Islet precursor cell (in vitro differentiated cells): Measurements from ENCODE around the gene MEGF6.

ENCODE experiments used
- DNase-seq: peaks from one replicate; pipeline ENCODE4 v3.0.0-alpha.2; 2018

The MEGF6 gene

DNA sequence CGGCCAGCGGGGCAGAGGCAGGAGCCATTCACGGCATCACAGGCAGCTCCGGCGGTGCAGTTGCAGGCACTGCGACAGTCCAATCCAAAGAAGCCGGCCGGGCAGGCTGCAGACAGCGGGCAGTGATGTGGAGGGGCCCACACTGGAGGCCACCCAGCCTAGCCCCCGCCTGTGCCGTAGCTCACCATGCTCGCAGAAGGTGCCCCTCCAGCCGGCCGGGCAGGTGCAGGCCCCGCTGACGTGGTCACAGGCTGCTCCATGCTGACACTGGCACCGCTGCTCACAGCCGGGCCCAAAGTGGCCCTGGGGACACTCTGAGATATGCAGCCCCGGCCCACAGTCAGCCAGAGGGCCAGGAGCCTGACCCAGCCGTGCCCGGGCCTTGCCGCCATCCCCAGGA, 111.7 kb downstream of the MEGF6 start:
- no peak for DNase-seq

DNA sequence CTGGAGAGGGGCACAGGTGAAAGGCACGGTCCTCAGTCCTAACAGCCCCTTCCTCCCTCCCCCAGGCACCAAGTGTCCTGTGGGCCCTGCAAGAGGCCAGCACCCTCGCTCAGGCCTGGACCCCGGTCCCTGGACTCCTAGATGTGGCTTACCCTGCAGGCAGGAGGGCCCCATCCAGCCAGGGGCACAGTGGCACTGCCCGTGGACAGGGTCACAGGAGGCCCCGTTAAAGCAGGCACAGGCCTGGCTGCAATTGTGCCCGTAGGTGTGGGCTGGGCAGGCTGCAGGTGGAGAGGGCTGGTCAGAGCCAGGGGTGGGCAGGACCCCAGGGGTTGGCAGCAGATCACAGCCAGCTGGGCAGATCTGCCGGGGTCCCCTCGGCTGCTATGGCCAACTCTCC, 112.3 kb downstream of the MEGF6 start:
- DNase-seq, result no peak

DNA sequence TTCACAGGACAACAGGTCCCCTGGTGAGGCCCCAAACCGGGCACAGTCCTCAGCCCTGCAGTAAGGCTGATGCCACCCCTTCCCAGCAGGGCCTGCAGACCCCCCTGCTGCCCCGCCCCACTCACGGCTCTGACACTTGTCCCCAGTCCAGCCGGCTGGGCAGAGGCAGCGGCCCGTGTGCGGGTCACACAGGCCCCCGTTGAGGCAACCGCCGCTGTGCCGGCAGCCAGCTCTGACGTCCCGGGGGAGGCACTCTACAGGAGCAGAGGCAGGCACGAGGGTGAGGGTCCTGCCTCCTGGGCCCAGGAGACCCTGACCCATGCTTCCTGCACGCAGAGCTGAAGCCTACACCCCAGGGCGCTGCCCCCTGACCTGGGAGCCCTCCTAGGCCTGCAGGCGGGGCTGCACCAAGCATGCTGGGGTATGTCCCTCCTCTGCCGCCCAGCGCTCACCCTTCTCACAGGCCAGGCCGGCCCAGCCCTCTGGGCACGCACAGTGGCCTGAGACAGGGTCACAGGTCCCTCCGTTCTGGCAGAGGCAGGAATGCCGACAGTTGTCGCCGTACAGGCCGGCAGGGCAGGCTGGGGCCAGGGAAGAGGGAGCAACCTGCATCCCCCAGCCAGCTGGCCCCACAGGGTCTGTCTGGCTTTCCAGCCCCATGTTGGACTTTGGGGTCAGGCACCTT, 112.9 kb downstream of the MEGF6 start:
- DNase-seq, result no peak

- DNase-seq, result no peak
Measured at GRCh38 chr1:3497521-3497920, 113.8 kb downstream of the MEGF6 start.

- no peak for DNase-seq
Measured at GRCh38 chr1:3496916-3497315, 114.4 kb downstream of the MEGF6 start.

DNA sequence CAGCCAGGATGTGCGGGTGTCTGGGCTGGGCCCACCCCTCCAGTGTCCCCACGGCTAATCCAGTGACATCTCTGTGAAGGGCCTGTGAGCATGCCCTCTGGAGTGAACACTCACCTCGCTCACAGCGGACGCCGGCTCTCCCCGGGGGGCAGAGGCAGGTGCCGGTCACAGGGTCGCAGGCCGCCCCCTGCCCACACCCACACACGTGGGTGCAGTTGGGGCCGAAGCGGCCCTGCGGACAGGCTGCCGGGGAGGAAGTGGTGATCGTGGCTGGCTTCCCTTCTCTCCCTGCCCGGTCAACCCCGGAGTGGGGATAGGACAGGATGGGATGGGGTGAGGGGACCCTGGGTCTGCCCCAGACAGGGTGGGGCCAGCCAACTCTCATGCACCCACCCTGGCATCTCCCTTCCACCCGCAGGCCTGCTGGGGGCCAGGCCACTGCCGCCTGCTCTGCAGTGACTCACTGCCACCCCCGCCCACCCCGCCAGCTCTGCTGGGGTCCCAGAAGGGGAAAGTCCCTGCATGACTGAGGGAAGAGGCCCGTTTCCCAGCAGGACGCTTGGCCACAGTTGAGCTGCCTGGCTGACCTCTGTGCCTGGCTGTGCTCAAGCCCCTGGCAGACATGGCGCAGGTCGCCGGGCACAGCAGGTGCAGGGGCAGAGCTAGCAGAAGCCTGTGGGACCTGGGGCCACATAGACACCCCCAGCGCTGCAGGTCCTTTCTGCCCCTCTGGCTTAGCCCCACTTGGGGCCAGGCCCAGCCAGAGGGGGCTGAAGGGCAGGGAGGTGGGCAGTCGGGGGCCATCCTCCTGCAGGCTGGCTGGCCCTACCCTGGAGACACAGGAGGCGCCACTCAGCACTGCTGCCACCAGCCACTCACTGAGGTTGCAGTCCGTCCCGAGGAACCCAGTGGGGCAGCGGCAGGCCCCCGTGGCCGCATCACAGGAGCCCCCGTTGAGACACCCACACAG, 115.2 kb downstream of the MEGF6 start:
- no peak for DNase-seq

DNA sequence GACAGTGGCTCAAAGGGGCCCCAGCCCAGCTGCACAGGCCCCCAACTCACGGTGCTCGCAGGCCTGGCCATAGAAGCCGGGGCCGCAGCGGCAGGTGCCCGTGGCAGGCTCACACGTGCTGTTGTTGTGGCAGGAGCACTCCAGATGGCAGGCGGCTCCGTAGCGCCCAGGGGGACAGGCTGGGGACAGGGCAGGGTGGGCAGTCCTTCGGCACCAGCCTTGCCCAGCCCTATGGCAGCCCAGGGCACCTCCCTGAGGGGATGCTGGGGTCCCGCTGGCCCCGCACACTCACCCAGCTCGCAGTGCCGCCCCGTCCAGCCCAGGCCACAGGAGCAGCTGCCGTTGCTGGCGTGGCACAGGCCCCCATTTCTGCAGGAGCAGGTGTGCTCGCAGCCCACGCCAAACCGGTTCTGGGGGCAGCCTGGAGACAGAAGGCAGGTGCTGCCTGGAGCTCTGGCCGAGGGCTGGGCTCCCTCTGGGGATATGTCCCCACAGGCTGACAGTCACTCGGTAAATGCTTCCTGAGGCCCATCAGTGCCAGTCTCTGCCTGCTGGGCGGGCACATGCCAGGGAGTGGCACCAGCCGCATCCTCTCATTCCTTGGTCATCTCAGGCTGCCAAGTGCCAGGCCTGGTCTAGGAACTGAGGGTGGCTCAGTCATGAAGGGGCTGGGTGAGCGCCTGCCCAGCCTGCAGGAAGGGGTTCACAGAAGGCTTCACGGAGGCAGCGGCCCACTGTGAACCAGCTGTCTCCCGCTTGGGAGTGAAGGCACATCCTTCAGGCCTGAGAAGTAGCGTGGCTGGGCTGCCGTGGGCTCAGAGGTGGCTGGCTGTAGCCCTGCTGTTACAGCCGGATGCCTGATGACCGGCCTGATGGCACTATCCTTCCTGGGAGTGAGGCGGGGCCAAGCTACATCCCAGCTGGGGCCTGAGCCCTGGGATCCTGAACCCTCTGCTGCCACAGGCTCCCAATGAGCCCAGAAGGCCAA, 116.7 kb downstream of the MEGF6 start:
- no peak for DNase-seq

DNA sequence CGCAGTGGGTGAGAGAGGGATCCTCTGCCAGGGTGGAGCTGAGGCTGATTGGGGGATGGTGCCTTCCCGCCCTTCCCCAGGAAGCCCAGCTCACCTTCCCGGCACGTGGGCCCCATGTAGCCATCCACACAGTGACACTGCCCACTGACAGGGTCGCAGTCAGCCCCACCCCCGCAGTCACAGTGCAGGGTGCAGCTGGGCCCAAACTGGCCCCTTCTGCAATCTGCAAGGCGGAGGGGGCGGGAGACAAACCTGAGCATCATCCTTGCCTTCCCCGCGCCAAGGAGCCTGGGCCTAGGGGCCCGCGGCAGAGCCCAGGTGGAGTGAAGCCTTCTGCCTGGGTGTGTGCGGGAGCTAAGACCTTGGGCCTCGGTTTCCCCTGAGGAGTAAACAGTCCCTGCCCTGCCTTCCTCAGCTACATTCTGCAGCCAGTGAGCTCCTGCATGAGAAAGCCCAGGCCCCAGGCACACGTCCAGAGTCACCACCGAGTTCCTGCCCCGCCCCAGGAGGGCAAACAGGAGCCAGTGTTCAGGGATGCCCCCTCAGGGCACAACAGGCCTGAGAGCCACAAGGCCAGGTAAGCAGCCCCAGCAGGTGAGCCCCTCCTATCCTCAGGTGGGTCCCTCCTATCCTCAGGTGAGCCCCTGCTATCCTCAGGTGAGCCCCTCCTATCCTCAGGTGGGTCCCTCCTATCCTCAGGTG, 118.6 kb downstream of the MEGF6 start:
- DNase-seq, result no peak

GRCh38 chr1:3491291-3492246, 119.7 kb downstream of the MEGF6 start:
- DNase-seq, result peak; percentile 83

GRCh38 chr1:3490046-3490745, 121.1 kb downstream of the MEGF6 start:
- no peak for DNase-seq

GRCh38 chr1:3488432-3488831, 122.9 kb downstream of the MEGF6 start:
- no peak for DNase-seq

DNA sequence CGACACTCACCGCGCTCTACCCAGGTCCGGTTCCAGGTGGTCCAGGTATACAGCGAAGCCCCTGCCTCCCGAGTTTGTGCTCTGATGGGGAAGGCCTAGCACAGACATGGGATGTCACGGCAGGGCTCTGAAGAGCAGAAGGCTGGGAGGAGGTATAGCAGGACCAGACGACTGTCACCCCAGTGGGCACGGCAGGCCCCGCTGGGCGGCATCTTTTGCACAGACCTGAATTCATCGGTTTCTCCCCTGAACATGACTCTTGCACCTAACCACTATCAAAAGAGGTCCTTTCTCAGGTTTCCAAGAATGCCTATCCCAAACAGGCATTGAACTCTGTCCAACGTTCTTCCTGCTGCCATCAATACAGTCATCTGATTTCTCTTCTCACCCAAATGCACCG, 126.3 kb downstream of the MEGF6 start:
- DNase-seq, result no peak

- peak; percentile 78 for DNase-seq
Measured at GRCh38 chr1:3483801-3484444, 127.4 kb downstream of the MEGF6 start.

DNA sequence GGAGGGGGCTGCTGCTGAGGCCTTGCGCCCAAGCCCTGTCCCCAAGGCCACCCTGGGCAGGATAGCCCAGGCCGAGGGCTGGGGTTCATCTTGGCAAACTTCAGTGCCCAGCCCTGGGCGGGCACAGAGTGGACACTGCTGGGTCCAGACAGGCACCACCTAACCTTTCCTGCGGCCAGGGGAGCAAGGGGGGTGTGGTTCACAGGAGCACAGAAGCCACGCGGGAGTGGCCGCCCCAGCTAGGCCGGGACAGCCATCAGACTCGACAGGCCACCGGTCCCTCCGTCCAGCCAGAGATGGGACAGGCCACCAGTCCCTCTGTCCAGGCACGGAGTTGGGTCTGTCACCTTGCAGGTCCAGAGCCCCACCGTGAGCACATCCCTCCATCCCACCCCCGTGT, 127.9 kb downstream of the MEGF6 start:
- no peak for DNase-seq

- peak; percentile 87 for DNase-seq
Measured at GRCh38 chr1:3482378-3482849, 128.9 kb downstream of the MEGF6 start.

- DNase-seq, result no peak
Measured at GRCh38 chr1:3481836-3482375, 129.4 kb downstream of the MEGF6 start.

DNA sequence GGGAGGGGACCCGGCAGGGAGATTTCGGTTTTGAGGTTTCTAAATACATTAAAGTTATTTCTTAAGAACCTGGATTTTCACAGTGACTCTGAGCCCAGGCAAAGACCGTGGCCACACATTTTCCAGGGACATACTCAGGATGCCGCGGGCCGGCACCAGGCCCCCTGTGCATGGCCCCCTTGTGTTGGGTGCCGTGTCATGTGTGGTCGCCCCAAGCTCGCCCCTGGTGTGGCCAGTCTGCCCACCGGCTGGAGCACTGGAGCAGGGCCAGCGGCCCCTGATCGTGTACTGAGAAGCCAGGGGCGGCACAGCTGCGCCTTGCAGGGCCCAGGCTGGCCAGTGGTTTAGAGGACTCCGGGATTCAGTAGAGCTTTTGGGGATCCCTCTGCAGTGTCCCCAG, 130.3 kb downstream of the MEGF6 start:
- DNase-seq, result no peak

- DNase-seq, result no peak
Measured at GRCh38 chr1:3480369-3480719, 131.0 kb downstream of the MEGF6 start.
